C4-2B (cell line): ENCODE measurements around the gene KRT35.

Source experiments
- CTCF ChIP-seq: fragments of 450-650 bp; conservative IDR thresholded peaks from 2 replicates; pipeline ENCODE4 v1.5.1; 2017; ENCODE audit warnings: mild to moderate bottlenecking
- ZFX ChIP-seq: fragments of 450-650 bp; IDR thresholded peaks from 2 replicates; pipeline ENCODE4 v1.6.1; 2017

- TF ChIP-seq CTCF (no peak), ZFX (no peak)
Observed at GRCh38 chr17:41434415-41434814, 46.5 kb downstream of the KRT35 start.
